ENCODE data around the gene NCOR1.

The NCOR1 gene

DNA sequence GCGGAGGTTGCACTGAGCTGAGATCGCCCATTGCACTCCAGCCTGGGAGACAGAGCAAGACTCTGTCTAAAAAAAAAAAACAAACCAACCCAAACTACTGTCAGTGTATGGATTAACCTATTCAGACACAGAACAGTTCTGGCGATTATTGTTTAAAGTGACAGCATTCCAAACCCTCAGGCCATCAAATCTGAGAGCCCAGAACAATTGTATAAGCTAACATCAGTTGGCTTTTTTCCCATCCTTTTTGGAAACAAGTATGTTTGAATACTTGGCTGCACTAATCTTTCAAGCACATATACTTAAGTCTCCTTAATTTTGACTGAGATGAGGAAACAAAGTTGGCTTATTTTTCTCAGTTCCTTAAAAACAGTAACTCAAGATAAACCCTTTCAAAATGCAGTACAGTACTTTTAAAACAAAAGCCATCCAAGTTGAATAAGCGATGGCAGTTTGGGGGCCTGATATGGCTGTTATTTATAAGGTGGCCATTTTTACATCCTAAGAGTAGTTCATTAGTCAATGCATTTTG is 217.2 kb downstream of the NCOR1 start:
- peaks cover 10 to 11% of the 10 kb centered on the region in 2 donors for H3K4me1 ChIP-seq (ENCODE audit: control insufficient read depth in 2 of 2, insufficient read depth in 2 of 2, low read length in 2 of 2)
- H3K27me3 ChIP-seq (ENCODE audit: control insufficient read depth in 2 of 2, insufficient read depth in 2 of 2, low read length in 2 of 2): no peaks in the 10 kb centered on the region
- H3K4me3 ChIP-seq (ENCODE audit: low read length in 2 of 2): peak overlapping the region; percentile 58 to 88
- H3K9ac ChIP-seq (ENCODE audit: low read depth in 1 of 2, low read length in 2 of 2): no peak overlapping the region
- peaks cover 18 to 19% of the 10 kb centered on the region in 2 donors for H3K36me3 ChIP-seq (ENCODE audit: control insufficient read depth in 2 of 2, insufficient read depth in 2 of 2, low read length in 2 of 2)
- H3K27ac ChIP-seq (ENCODE audit: low read depth in 2 of 2, low read length in 2 of 2): no peak overlapping the region
- no peaks in the 10 kb centered on the region for H3K9me3 ChIP-seq (ENCODE audit: control insufficient read depth in 2 of 2, low read length in 2 of 2)

DNA sequence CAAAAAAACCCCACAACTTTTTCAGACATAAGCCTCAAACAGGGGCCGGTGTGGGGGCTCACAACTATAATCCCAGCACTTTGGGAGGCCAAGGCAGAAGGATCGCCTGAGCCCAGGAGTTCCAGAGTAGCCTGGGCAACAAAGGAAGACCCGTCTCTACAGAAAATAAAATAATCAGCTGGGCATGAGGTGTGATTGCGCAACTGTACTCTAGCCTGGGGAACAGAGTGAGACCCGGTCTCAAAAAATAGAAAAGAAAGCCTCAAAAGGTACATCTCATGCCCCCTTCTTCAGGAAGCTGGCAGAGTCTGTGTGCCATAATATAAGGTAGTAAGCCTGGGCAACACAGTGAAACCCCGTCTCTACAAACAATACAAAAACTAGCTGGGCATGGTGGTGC is 219.0 kb downstream of the NCOR1 start:
- Histone ChIP-seq H3K27me3 (ENCODE audit: control insufficient read depth in 2 of 2, insufficient read depth in 2 of 2, low read length in 2 of 2) (no peaks in the 10 kb centered on the region), H3K27ac (ENCODE audit: low read depth in 2 of 2, low read length in 2 of 2) (no peak overlapping the region), H3K9me3 (ENCODE audit: control insufficient read depth in 2 of 2, low read length in 2 of 2) (no peaks in the 10 kb centered on the region), H3K9ac (ENCODE audit: low read depth in 1 of 2, low read length in 2 of 2) (no peak overlapping the region), H3K36me3 (ENCODE audit: control insufficient read depth in 2 of 2, insufficient read depth in 2 of 2, low read length in 2 of 2) (peaks cover 1 to 2% of the 10 kb centered on the region in 2 donors), H3K4me1 (ENCODE audit: control insufficient read depth in 2 of 2, insufficient read depth in 2 of 2, low read length in 2 of 2) (peaks cover 10 to 11% of the 10 kb centered on the region in 2 donors), H3K4me3 (ENCODE audit: low read length in 2 of 2) (no peak overlapping the region)

DNA sequence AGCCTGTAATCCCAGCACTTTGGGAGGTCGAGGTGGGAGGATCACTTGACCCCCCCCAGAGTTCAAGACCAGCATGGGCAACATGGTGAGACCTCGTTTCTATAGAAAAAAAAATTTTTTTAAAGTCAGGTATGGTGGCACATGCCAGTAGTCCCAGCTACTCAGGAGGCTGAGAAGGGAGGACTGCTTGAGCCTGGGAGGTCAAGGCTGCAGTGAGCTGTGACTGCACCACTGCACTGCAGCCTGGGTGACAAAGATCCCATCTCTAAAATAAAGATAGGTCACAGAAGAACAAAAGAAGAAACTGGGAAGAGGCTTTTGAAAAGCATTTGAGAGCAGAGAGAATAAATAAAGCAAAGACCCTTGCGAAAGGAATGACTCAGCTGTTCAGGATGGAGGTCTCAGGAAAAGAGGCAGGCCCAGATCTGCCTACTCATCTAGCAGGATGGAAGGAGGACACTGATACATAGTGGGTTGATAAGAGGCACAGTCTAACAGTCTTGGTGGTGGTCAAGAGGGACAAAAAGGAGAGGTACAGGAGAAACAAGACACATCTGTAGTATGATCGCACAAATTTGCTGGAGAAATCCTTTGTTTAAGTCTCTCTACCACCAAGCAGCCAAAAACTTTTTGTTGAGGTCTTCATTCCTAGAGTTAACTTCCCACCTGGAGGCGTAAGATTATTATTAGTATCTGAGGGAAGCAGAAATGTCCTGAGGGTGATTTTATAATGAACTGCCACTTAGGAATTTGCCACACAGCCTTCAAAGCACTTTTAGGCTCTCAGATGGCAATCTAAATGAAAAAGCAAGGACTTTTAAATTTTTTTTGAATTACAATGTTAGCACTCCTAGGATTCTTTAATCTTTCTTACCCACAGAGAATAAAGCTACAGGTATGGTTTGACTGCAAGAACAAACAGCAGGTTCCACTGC is 233.4 kb downstream of the NCOR1 start:
- H3K4me3 ChIP-seq (ENCODE audit: low read length in 2 of 2): no peak overlapping the region
- H3K27me3 ChIP-seq (ENCODE audit: control insufficient read depth in 2 of 2, insufficient read depth in 2 of 2, low read length in 2 of 2): no peaks in the 10 kb centered on the region
- peaks cover 0 to 7% of the 10 kb centered on the region in 2 donors for H3K4me1 ChIP-seq (ENCODE audit: control insufficient read depth in 2 of 2, insufficient read depth in 2 of 2, low read length in 2 of 2)
- H3K9ac ChIP-seq (ENCODE audit: low read depth in 1 of 2, low read length in 2 of 2): no peak overlapping the region
- peak overlapping the region; percentile 69 to 74 for H3K27ac ChIP-seq (ENCODE audit: low read depth in 2 of 2, low read length in 2 of 2)
- peaks cover 12 to 15% of the 10 kb centered on the region in 2 donors for H3K36me3 ChIP-seq (ENCODE audit: control insufficient read depth in 2 of 2, insufficient read depth in 2 of 2, low read length in 2 of 2)
- no peaks in the 10 kb centered on the region for H3K9me3 ChIP-seq (ENCODE audit: control insufficient read depth in 2 of 2, low read length in 2 of 2)

DNA sequence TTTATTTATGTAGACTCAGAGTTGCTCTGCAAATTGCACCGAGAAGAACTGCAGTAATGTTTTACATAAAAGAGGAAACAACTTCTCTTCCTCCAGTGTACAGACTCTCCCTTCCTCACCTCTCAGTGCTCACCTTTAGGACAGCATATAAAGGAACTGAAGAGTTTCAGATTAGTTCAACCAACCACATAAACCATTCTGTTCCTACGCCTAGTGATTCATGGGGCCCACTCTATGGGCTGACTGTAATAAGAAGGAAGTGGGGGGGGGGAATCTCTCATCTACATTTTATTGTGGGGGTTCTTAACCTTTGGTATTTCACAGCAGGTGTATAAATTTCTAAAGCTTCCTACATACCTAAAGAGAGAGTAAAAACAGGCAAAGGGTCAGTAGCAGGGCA is 234.1 kb downstream of the NCOR1 start:
- peaks cover 0 to 7% of the 10 kb centered on the region in 2 donors for H3K4me1 ChIP-seq (ENCODE audit: control insufficient read depth in 2 of 2, insufficient read depth in 2 of 2, low read length in 2 of 2)
- no peak overlapping the region for H3K4me3 ChIP-seq (ENCODE audit: low read length in 2 of 2)
- no peak overlapping the region for H3K9ac ChIP-seq (ENCODE audit: low read depth in 1 of 2, low read length in 2 of 2)
- peaks cover 18 to 19% of the 10 kb centered on the region in 2 donors for H3K36me3 ChIP-seq (ENCODE audit: control insufficient read depth in 2 of 2, insufficient read depth in 2 of 2, low read length in 2 of 2)
- no peaks in the 10 kb centered on the region for H3K27me3 ChIP-seq (ENCODE audit: control insufficient read depth in 2 of 2, insufficient read depth in 2 of 2, low read length in 2 of 2)
- H3K9me3 ChIP-seq (ENCODE audit: control insufficient read depth in 2 of 2, low read length in 2 of 2): no peaks in the 10 kb centered on the region
- H3K27ac ChIP-seq (ENCODE audit: low read depth in 2 of 2, low read length in 2 of 2): peak overlapping the region; percentile 69 to 74
